ENCODE measurements around the gene NANOS2.
"Not testable (repeated sequence)": the region's sequence is repeated elsewhere in the genome, so short reads cannot be mapped to it uniquely, and the experiment has no call there.

NANOS2 gene

DNA sequence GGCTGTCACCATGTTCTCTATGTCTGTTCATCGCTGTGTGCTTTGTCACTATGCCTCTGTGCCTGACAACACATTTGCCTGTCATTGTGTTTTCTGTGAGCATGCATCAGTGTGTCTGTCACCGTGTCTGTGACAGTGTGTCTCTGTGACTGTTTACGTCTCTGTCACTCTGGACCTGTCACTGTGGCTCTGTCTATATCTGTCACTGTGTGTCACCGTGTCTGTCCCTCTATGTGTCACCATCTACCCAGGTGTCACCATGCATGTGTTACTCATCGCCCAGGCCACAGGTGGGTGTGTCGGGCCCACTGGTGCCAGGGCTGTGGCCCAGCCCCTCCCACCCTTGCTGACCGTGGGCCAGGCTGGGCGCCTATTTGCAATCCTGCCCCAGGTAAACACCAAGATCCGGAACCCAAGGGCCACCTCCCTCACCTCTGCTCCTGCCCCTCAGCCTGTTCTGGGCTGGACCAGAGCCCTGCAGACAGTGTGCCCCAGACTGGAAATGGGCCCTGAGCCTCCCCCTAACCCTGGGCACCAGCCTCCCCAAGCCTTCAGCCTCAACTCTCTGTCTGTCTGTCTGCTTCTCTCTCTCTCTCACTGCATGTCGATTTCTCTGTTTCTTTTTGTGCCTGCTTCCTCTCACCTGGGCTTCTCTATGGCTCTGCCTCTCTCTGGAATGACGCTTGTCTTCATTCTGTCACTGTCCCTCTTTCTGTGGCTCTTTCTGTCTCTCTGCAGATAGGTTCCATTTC lies 36.4 kb downstream of the NANOS2 start:
- DNase-seq (ENCODE audit: low read depth, low spot score): no peak
- H3K27ac ChIP-seq: no peak overlapping the region

DNA sequence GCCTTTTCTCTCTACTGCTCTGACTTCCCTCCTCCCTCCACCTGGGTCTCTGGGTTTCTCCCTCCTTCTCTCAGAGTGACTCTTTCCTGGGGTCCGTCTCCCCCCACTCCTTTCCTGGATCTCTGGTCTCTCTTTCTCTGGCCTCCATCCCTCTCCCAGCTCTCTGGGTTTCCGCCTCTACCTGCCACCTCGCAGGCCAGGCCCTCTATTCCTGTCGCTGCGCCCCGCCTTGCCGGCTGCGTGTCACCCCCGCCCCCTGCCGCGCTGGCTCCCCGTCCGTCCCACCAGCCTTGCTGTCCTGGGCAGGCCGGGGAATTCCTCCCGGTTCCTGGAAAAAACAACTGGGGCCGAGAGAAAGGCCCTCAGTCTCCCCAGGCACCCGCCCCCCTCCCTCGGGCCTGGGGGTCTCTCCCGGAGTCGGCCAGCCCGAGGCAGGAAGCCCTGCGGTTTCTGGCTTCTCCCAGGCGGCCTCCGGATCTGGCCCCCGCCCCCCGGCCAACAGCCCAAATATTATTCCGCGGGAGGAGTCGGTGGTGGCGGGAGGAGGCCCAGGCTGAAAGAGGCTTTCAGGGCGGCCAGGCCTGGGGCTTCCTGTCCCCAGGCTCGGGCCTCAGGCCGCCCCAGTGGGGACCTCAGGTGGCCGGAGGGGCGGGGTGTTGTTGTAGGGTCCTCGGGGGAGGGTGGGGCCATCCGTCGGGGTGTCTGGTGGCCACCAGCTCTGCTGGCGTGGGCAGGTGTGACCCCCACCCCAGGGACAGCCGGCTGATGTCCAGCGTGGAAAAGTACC lies 38.0 kb downstream of the NANOS2 start:
- DNase-seq (ENCODE audit: low read depth, low spot score): no peak
- no peak overlapping the region for H3K27ac ChIP-seq

- DNase-seq (ENCODE audit: low read depth, low spot score): no peak
- no peak overlapping the region for H3K27ac ChIP-seq
These were observed 38.5 kb downstream of the NANOS2 start for GRCh38 chr19:45876161-45876410.

GRCh38 chr19:45874620-45874966 lies 40.0 kb downstream of the NANOS2 start:
- H3K27ac ChIP-seq: no peak overlapping the region
- DNase-seq (ENCODE audit: low read depth, low spot score): no peak

DNA sequence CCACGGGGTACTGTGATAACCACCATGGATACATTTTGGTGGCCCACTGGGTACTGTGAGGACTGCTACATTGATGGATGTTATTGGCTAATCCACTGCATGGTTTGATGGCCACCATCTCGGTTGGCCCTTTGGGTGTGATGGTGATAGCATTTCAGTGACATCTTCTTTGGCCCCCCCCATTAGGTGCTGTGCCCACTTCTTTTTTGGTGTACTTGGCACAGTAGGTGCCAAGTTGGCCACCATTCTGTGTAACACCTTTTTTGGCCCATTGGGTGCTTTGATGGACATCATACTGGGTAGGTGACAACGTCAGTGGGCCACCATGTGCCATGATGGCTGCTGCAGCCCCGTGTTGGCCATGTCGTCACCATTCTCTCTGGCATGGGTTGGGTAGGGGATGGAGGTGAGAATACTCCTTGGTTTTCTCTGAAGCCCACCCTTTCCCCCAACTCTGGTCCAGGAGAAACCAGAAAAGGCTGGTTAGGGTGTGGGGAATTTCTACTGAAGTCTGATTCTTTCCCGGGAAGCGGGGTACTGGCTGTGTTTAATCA lies 41.3 kb downstream of the NANOS2 start:
- no peak overlapping the region for H3K27ac ChIP-seq
- no peak for DNase-seq (ENCODE audit: low read depth, low spot score)

- H3K27ac ChIP-seq: no peak overlapping the region
- DNase-seq (ENCODE audit: low read depth, low spot score): no peak
These were observed 42.3 kb downstream of the NANOS2 start for GRCh38 chr19:45872095-45872919.

GRCh38 chr19:45870798-45871197 lies 43.8 kb downstream of the NANOS2 start:
- H3K27ac ChIP-seq: no peak overlapping the region
- no peak for DNase-seq (ENCODE audit: low read depth, low spot score)

DNA sequence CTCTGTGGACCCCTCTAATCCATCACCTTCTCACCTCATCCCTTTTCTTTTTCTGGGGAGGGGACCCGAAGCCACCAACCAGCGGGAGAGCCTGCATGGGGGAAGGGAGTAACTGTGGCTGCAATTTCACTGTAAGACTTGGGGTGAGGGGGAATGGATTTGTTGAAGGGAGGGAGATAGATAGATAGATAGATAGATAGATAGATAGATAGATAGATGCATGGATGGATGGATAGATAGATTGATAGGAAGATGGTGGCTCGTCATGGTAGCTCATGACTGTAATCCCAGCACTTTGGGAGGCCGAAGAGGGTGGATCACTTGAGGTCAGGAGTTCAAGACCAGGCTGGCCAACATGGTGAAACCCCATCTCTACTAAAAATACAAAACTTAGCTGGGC lies 47.3 kb downstream of the NANOS2 start:
- not testable (repeated sequence) for H3K27ac ChIP-seq; DNase-seq (ENCODE audit: low read depth, low spot score)

- no peak overlapping the region for H3K27ac ChIP-seq
- DNase-seq (ENCODE audit: low read depth, low spot score): no peak
These were observed 48.0 kb downstream of the NANOS2 start for GRCh38 chr19:45866400-45867176.

- no peak for DNase-seq (ENCODE audit: low read depth, low spot score)
- H3K27ac ChIP-seq: no peak overlapping the region
These were observed 49.2 kb downstream of the NANOS2 start for GRCh38 chr19:45865269-45865948.

- no peak overlapping the region for H3K27ac ChIP-seq
- DNase-seq (ENCODE audit: low read depth, low spot score): no peak
These were observed 49.9 kb downstream of the NANOS2 start for GRCh38 chr19:45864629-45865082.

GRCh38 chr19:45863840-45864628 lies 50.5 kb downstream of the NANOS2 start, which contains the start of gene FOXA3:
Gene FOXA3, plus strand, starts transcription at chr19:45864326. Its CDS starts 131 bp downstream, at chr19:45864457.
- DNase-seq (ENCODE audit: low read depth, low spot score): no peak
- H3K27ac ChIP-seq: no peak within 1 kb of the TSS

DNA sequence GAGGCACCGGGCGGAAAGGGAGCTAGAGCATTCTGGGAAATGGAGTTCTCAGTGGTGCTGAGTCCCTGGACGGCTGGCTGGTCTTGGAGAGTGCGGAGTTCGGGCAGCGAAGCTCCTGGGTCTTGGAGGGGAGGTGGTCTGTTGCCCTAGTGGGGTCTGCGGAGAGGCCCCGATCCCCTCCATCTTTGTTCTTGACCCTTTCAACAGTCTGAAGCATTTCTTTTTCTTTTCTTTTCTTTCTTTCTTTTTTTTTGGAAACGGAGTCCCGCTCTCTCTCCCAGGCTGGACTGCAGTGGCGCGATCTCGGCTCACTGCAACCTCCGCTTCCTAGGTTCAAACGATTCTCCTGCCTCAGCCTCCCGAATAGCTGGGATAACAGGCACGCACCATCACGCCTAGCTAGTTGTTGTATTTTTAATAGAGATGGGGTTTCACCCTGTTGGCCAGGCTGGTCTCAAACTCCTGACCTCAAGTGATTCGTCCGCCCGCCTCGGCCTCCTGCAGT lies 51.2 kb downstream of the NANOS2 start:
- no peak overlapping the region for H3K27ac ChIP-seq
- DNase-seq (ENCODE audit: low read depth, low spot score): no peak

Measured in epithelial cell of prostate (primary cell).